Tibial nerve (tissue), 4 donors: ENCODE results near the gene EGLN3. TPM values are rescaled to one million over a fixed set of nuclear protein-coding genes. Genes with fewer than 3 reads are reported as not detected.

Source experiments
- DNase-seq, 2 donors: peaks; one replicate each; pipeline ENCODE4 v3.0.0-alpha.2; 2019; ENCODE audit warnings: low spot score in 2 of 2
- H3K27ac ChIP-seq, 4 donors: fragments of 200-600 bp; sonication (generic) in 3 of 4; one replicate each; pipeline ENCODE4 v1.5.1; 2017 to 2019; ENCODE audit warnings: mild to moderate bottlenecking in 1 of 4
- H3K27me3 ChIP-seq, 2 donors: fragments of 200-600 bp; sonication (generic) in 1 of 2; one replicate each; pipeline versions ENCODE4 v1.5.1 to v1.6.0; 2017 to 2019
- H3K36me3 ChIP-seq, 3 donors: fragments of 200-600 bp; sonication (generic); one replicate each; pipeline ENCODE4 v1.5.1; 2018 to 2019
- H3K4me1 ChIP-seq, 4 donors: fragments of 200-600 bp; sonication (generic) in 3 of 4; one replicate each; pipeline ENCODE4 v1.5.1; 2017 to 2019
- H3K4me3 ChIP-seq, 4 donors: fragments of 200-600 bp; sonication (generic) in 3 of 4; one replicate each; pipeline ENCODE4 v1.5.1; 2017 to 2019; ENCODE audit warnings: mild to moderate bottlenecking in 1 of 4, moderate library complexity in 1 of 4
- H3K9me3 ChIP-seq, 4 donors: fragments of 200-600 bp; sonication (generic) in 3 of 4; one replicate each; pipeline ENCODE4 v1.5.1; 2017 to 2019
- CTCF ChIP-seq, 5 experiments: fragments of 200-600 bp in 3 of 5; fragments of 450-650 bp in 2 of 5; sonication (generic) in 3 of 5; IDR thresholded peaks; one replicate each; pipeline ENCODE4 v1.5.1; 2016 to 2019; ENCODE audit warnings: antibody characterized with exemption in 5 of 5, mild to moderate bottlenecking in 3 of 5, moderate library complexity in 2 of 5
- EP300 ChIP-seq, 2 donors: sonication (generic); formaldehyde crosslinking; IDR thresholded peaks; one replicate each; pipeline ENCODE4 v1.6.1; 2017; ENCODE audit warnings: antibody characterized with exemption in 2 of 2, mild to moderate bottlenecking in 1 of 2
- POLR2A ChIP-seq, 2 donors: fragments of 450-650 bp; IDR thresholded peaks; one replicate each; pipeline ENCODE4 v1.6.1; 2017; ENCODE audit warnings: antibody characterized with exemption in 2 of 2, mild to moderate bottlenecking in 2 of 2, moderate library complexity in 2 of 2
- WGBS, 2 donors: methylation state at CpG; one replicate each; pipeline ENCODE4 v1.1.5; 2018; 5-methylcytosine and 5-hydroxymethylcytosine counted together
- total RNA-seq, 4 donors: library from RNA; depleted of rRNA; stranded (reverse); fragments of >200 nt; gene quantifications; one replicate each; pipeline ENCODE4 v1.1.0, GENCODE V29; 2016

The EGLN3 gene
- total RNA-seq, 4 donors from 2014 or later = 6.9 to 9.2 (median 7.9) TPM

GRCh38 chr14:33909380-33910084, 41.3 kb downstream of the EGLN3 start:
- WGBS, 2 donors = 84 to 90% methylated on average over 6 of the region's 6 CpGs
- H3K4me3 ChIP-seq = no peak overlapping the region
- H3K9me3 ChIP-seq = no peaks in the 10 kb centered on the region
- DNase-seq = no peak
- no peaks in the 10 kb centered on the region for H3K4me1 ChIP-seq
- TF ChIP-seq POLR2A (IDR thresholded peaks at IDR 0.05) (no peak), EP300 (IDR thresholded peaks at IDR 0.05) (no peak), CTCF (IDR thresholded peaks at IDR 0.05) (no peak)
- no peak overlapping the region for H3K27ac ChIP-seq
- no peaks in the 10 kb centered on the region for H3K36me3 ChIP-seq
- no peaks in the 10 kb centered on the region for H3K27me3 ChIP-seq

- no peak overlapping the region for H3K4me3 ChIP-seq
- no peaks in the 10 kb centered on the region for H3K9me3 ChIP-seq
- no peaks in the 10 kb centered on the region for H3K27me3 ChIP-seq
- H3K4me1 ChIP-seq = no peaks in the 10 kb centered on the region
- DNase-seq = no peak
- 92 to 95% methylated on average over 13 of the region's 13 CpGs for WGBS, 2 donors
- no peaks in the 10 kb centered on the region for H3K36me3 ChIP-seq
- TF ChIP-seq EP300 (IDR thresholded peaks at IDR 0.05) = no peak
- no peak for TF ChIP-seq CTCF (IDR thresholded peaks at IDR 0.05)
- no peak for TF ChIP-seq POLR2A (IDR thresholded peaks at IDR 0.05)
- H3K27ac ChIP-seq = no peak overlapping the region
Observed at GRCh38 chr14:33908540-33909223, 42.2 kb downstream of the EGLN3 start.

GRCh38 chr14:33906968-33907367, 43.9 kb downstream of the EGLN3 start:
- no peak overlapping the region for H3K27ac ChIP-seq
- no peak overlapping the region for H3K4me3 ChIP-seq
- no peak for TF ChIP-seq EP300 (IDR thresholded peaks at IDR 0.05)
- no peak for TF ChIP-seq POLR2A (IDR thresholded peaks at IDR 0.05)
- no peak for TF ChIP-seq CTCF (IDR thresholded peaks at IDR 0.05)
- no peaks in the 10 kb centered on the region for H3K36me3 ChIP-seq
- 56 to 66% methylated on average over 2 of the region's 2 CpGs for WGBS, 2 donors
- no peaks in the 10 kb centered on the region for H3K9me3 ChIP-seq
- no peaks in the 10 kb centered on the region for H3K27me3 ChIP-seq
- H3K4me1 ChIP-seq = no peaks in the 10 kb centered on the region
- no peak for DNase-seq

GRCh38 chr14:33904609-33905008, 46.3 kb downstream of the EGLN3 start:
- Histone ChIP-seq H3K27me3 (no peaks in the 10 kb centered on the region), H3K36me3 (no peaks in the 10 kb centered on the region), H3K4me1 (no peaks in the 10 kb centered on the region), H3K9me3 (no peaks in the 10 kb centered on the region), H3K4me3 (no peak overlapping the region), H3K27ac (no peak overlapping the region)
- 85 to 92% methylated on average over 5 of the region's 5 CpGs for WGBS, 2 donors
- TF ChIP-seq CTCF (IDR thresholded peaks at IDR 0.05) = no peak
- no peak for TF ChIP-seq POLR2A (IDR thresholded peaks at IDR 0.05)
- no peak for TF ChIP-seq EP300 (IDR thresholded peaks at IDR 0.05)
- no peak for DNase-seq

GRCh38 chr14:33903369-33903768, 47.5 kb downstream of the EGLN3 start:
- DNase-seq = no peak
- Histone ChIP-seq H3K4me3 (no peak overlapping the region), H3K4me1 (no peaks in the 10 kb centered on the region), H3K27me3 (no peaks in the 10 kb centered on the region), H3K36me3 (no peaks in the 10 kb centered on the region), H3K27ac (no peak overlapping the region), H3K9me3 (no peaks in the 10 kb centered on the region)
- TF ChIP-seq EP300 (IDR thresholded peaks at IDR 0.05) (no peak), CTCF (IDR thresholded peaks at IDR 0.05) (no peak), POLR2A (IDR thresholded peaks at IDR 0.05) (no peak)
- 88 to 91% methylated on average over 2 of the region's 2 CpGs for whole genome bisulfite sequencing, 2 donors
